Measurements from ENCODE around the gene CUEDC2.
A peak's percentile ranks its signal among the peaks of the same experiment; 100 is the strongest.
"Not testable (repeated sequence)": the region's sequence is repeated elsewhere in the genome, so short reads cannot be mapped to it uniquely, and the experiment has no call there.

Gene CUEDC2

DNA sequence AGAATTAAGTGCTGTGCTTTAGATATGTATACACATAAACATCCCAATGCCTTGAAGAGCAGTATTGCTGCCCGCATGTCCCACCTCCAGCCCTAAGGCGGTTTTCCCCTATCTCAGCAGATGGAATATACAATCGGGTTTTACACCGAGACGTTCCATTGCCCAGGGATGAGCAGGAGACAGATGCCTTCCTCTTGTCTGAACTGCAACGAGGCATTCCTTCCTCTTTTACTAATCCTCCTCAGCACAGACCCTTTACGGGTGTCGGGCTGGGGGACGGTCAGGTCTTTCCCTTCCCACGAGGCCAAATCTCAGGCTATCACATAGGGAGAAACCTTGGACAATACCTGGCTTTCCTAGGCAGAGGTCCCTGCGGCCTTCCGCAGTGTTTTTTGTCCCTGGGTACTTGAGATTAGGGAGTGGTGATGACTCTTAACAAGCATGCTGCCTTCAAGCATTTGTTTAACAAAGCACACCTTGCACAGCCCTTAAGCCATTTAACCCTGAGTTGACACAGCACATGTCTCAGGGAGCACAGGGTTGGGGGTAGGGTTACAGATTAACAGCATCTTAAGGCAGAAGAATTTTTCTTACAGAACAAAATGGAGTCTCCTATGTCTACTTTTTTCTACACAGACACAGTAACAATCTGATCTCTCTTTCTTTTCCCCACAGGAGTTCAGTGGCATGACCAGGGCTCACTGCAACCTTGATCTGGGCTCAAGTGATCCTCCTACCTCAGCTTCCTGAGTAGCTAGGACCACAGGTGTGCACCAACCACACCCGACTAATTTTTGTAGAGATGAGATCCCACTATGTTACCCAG, 22.5 kb upstream of the CUEDC2 start:
- DNase-seq (ENCODE audit: low spot score), result not testable (repeated sequence)

- no peak for DNase-seq (ENCODE audit: low spot score)
Measured at GRCh38 chr10:102453502-102453901, 21.1 kb upstream of the CUEDC2 start.

DNA sequence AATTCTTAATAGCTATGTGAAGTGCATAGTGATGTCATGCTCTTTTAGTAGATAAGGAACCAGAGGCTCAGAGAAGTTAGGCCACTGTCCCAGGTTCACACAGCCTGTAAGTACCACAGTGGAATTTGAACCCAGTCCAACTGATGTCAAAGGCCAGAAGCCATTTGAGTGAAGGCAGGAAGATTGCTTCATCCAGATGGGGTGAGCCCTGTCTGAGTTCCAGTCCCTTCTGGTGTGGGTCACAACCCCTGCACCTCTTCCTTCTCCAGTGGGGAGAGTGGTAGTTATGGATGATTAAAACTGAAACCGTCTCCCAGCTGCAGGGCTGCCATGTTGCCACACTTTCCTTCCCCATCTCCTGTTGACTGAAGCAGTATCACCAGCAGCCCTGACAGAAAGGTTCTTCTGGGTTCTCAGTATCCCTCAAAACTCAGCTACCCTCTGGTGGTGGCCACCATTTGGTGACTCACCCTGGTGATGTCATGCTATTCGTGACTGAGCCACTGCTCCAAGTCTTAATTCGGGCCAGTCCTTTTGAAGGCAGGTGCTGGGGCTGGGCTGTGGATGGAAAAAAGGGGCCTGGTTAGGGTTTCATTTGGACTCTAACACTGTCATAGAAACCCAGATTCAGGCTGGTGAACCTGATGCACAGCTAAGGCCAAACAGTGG, 20.4 kb upstream of the CUEDC2 start:
- peak; percentile 58 for DNase-seq (ENCODE audit: low spot score)

GRCh38 chr10:102451105-102451969, 19.0 kb upstream of the CUEDC2 start, which contains the start of gene C10orf95:
Gene C10orf95, minus strand, starts transcription at chr10:102451543. Its CDS starts 450 bp downstream, at chr10:102451093.
- DNase-seq (ENCODE audit: low spot score), result no peak

DNA sequence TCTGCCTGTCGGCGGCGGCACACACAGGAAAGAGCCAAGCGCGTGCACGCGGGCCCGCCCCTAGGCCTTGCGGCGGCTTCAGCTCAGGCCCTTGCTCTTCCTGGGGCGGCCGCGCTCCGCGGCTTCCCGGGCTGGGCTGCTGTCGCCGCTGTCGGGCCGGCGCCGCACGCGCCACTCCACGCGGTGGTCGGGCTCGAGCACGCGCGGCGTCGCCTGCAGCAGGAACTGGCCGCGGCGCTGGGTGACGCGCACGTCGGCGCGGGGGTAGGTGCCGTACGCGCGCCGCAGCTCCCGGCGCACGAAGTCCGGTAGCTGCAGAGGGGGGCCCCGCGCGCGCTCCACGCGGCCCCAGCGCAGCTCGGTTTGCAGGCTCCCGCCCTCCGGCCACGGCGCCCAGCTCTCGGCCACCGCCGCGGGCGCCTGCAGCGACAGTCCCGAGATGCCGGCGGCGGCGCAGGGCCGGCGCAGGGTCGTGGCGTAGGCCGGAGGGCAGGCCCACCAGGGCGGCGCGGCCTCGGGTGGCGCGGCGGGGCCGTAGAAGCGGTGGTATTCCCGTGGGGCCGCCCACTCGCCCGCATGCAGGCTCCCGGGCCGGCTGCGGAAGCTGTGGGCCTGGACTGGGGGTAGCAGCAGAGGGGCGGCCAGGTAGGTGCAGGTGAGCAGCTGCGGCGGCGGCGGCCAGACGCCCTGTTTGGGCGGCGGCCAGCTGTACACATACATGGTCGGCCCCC, 18.2 kb upstream of the CUEDC2 start:
- DNase-seq (ENCODE audit: low spot score), result peak; percentile 75

DNA sequence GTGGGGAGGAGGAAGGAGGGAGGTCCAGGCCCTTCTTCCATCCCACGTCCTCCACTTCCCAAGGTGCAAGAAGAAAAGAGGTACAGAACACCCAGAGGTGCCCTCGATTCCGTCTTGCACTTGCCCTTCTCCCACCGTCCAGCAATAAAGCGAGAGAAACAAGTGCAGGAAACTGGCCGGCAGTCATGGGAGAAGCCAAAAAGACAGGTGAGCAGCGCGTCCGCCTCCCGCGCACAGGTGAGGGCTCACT, 17.7 kb upstream of the CUEDC2 start:
- DNase-seq (ENCODE audit: low spot score), result no peak

- no peak for DNase-seq (ENCODE audit: low spot score)
Measured at GRCh38 chr10:102449321-102450123, 17.1 kb upstream of the CUEDC2 start.

DNA sequence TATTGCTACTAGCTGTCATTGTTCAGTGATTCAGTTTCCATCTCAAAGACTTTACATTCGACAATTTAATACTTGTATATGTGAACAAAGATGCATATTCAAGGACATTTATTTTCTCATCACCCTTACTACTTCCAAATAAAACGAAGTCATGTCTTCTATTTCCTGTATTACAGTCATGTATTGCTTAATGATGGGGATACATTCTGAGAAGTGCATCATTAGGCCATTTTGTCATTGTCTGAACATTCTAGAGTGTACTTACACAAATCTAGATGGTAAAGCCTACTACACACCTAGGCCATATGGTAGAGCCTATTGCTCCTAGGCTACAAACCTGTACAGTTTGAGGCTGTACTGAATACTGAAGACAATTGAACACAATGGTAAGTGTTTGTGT, 12.5 kb upstream of the CUEDC2 start:
- DNase-seq (ENCODE audit: low spot score), result no peak

GRCh38 chr10:102438374-102438773, 6.0 kb upstream of the CUEDC2 start:
- DNase-seq (ENCODE audit: low spot score), result no peak

GRCh38 chr10:102437515-102437914, 5.1 kb upstream of the CUEDC2 start:
- no peak for DNase-seq (ENCODE audit: low spot score)

DNA sequence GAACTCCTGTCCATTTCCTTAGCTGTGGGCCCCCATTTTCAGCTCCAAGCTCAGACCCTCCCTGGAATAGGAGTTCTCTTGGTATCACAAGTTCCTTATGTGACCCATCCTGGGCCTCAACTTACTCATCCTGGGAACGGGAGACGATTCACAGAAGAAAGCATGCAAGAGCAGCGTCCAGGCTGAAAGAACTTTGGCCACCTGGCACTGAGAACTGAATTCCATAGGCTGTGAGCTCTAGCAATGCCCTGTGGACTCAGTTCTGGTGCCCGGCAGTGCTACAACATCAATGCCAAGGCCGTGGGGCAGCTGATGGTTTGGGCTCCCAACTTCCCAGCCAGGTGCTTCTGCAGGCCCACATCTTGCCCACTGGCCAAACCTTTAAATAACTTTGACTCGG, 3.9 kb upstream of the CUEDC2 start:
- no peak for DNase-seq (ENCODE audit: low spot score)

DNA sequence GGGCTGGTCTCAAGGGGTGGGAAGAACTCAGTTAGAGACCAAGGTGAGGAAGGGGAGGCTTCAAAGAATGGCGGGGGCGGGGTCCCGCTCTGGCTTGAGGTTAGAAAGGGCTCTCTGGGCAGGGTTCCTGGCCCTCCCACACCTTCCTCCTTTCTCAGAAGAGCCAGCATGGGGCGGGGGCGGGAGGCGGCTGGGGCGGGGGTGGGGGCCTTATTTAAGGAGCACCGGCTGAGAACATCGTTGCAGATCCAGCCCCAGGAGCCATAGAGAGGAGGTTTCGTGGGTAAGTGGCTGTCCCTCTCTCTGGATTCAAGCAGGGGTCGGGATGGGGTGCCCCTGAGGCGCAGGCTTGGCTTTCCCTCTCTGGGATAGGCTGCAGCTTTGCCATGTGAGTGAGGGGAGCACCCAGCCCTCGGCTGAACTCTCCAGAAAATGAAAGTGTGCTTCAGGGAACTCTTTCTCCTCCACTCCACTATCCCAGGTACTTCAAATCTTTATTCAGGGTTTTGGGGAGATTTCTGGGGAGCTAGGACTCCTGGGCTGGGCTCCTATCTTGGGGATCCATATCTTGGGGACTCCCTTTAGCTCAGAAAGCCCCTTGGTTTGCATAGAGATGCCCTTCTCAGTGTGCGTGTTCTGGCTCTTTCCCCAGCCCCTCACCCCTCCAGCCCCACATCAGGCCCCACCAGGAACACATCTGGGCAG, 3.3 kb upstream of the CUEDC2 start:
- DNase-seq (ENCODE audit: low spot score), result no peak

GRCh38 chr10:102435133-102435497, 2.7 kb upstream of the CUEDC2 start:
- DNase-seq (ENCODE audit: low spot score), result no peak

GRCh38 chr10:102434394-102435132, 2.2 kb upstream of the CUEDC2 start:
- DNase-seq (ENCODE audit: low spot score), result no peak

DNA sequence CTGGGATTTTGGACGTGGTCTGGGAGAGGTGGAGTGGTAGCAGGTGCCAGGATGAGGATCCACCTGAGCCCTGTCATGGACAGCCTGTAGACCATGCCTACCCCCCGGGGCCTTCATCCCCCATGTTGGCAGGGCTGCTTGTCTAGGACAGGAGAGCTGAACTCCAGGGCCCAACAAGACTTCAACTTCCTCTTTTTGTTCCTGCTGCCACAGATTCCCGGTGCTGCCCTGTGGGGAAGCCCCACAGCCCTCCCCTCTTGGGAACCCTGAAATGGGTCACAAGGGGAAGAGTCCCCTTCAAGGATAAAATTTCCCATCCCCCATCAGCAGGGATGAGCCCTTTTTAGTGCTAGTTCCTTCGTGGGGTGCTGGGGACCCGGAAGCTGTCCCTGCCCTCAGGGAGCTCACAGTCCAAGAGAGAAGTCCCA, 1.3 kb upstream of the CUEDC2 start:
- DNase-seq (ENCODE audit: low spot score), result no peak

- DNase-seq (ENCODE audit: low spot score), result no peak
Measured at GRCh38 chr10:102431452-102432124, 786 bp downstream of the CUEDC2 start.

GRCh38 chr10:102429468-102429867, 2.9 kb downstream of the CUEDC2 start:
- DNase-seq (ENCODE audit: low spot score), result no peak

- DNase-seq (ENCODE audit: low spot score), result no peak
Measured at GRCh38 chr10:102426803-102427287, 5.5 kb downstream of the CUEDC2 start.

- no peak for DNase-seq (ENCODE audit: low spot score)
Measured at GRCh38 chr10:102425444-102425843, 6.9 kb downstream of the CUEDC2 start.
